ENCODE measurements around the gene CNKSR1.

Gene CNKSR1

DNA sequence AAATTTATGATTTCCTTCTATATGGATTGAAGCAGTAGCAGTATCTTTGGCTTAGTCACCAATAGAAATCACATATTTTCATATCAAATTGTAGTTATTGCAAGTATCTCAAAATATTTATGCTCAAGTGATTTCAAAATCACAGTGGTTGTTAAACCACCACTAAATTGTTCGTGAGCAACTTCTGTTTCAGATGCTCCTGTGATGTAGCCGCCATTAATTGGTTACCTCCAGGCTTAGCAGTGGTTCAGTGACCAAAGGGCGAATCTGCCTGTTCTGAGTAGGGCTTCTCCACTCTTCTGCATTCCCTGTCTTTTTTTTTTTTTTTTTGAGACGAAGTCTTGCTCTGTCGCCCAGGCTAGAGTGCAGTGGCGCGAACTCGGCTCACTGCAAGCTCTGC is 1.9 kb upstream of the CNKSR1 start:
- Histone ChIP-seq H4K20me1 (ENCODE audit: insufficient read depth, low read length) (no peaks in the 10 kb centered on the region), H3K27me3 (ENCODE audit: insufficient read depth, low read length) (no peaks in the 10 kb centered on the region), H3K9ac (ENCODE audit: low read length) (no peak overlapping the region), H3K4me2 (ENCODE audit: low read length) (no peak overlapping the region), H3K9me3 (ENCODE audit: low read length) (no peaks in the 10 kb centered on the region), H2AFZ (ENCODE audit: low read length) (no peak overlapping the region), H3K9me2 (ENCODE audit: low read depth, low read length) (no peaks in the 10 kb centered on the region), H3K4me1 (ENCODE audit: insufficient read depth, low read length, severe bottlenecking) (peaks cover 15% of the 10 kb centered on the region), H3K79me2 (ENCODE audit: insufficient read depth, low read length) (no peaks in the 10 kb centered on the region), H3K27ac (ENCODE audit: low read depth, low read length, poor library complexity, severe bottlenecking) (no peak overlapping the region), H3F3A (ENCODE audit: insufficient read depth, low read length) (no peaks in the 10 kb centered on the region), H3K4me3 (ENCODE audit: low read depth, low read length, poor library complexity, severe bottlenecking) (no peak overlapping the region), H3K36me3 (ENCODE audit: insufficient read depth, low read length) (peaks cover 9% of the 10 kb centered on the region)
- TF ChIP-seq, protein P1, sequence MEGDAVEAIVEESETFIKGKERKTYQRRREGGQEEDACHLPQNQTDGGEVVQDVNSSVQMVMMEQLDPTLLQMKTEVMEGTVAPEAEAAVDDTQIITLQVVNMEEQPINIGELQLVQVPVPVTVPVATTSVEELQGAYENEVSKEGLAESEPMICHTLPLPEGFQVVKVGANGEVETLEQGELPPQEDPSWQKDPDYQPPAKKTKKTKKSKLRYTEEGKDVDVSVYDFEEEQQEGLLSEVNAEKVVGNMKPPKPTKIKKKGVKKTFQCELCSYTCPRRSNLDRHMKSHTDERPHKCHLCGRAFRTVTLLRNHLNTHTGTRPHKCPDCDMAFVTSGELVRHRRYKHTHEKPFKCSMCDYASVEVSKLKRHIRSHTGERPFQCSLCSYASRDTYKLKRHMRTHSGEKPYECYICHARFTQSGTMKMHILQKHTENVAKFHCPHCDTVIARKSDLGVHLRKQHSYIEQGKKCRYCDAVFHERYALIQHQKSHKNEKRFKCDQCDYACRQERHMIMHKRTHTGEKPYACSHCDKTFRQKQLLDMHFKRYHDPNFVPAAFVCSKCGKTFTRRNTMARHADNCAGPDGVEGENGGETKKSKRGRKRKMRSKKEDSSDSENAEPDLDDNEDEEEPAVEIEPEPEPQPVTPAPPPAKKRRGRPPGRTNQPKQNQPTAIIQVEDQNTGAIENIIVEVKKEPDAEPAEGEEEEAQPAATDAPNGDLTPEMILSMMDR (IDR thresholded peaks at IDR 0.05; ENCODE audit: low read length) = no peak
- no peak for TF ChIP-seq EZH2 (IDR thresholded peaks at IDR 0.05; ENCODE audit: borderline replicate concordance, low read length)

DNA sequence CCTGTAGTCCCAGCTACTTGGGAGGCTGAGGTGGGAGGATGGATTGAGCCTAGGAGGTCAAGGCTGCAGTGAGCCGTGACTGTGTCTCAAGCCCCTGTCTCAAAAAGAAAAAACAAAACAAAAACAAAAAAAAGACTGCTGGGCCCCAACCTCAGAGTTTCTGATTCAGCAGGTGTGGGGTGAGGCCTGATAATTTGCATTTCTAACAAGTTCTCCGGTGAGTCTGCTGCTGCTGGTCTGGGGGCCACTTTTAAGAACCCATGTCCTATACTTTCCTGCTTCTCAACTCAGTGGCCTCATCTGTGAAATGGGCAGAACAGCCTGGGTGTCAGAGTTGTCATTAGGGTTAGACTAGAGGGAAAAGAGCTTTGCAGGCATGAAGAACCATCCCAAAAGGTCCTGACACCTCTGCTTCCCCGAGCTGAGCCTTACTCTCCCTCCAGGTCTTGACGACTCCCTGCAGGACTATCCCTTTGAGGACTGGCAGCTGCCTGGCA is 2.8 kb downstream of the CNKSR1 start:
- H3K4me3 ChIP-seq (ENCODE audit: low read depth, low read length, poor library complexity, severe bottlenecking) = no peak overlapping the region
- no peak overlapping the region for H3K9ac ChIP-seq (ENCODE audit: low read length)
- H3K4me2 ChIP-seq (ENCODE audit: low read length) = no peak overlapping the region
- no peaks in the 10 kb centered on the region for H3K9me3 ChIP-seq (ENCODE audit: low read length)
- H4K20me1 ChIP-seq (ENCODE audit: insufficient read depth, low read length) = no peaks in the 10 kb centered on the region
- no peak overlapping the region for H3K27ac ChIP-seq (ENCODE audit: low read depth, low read length, poor library complexity, severe bottlenecking)
- H2AFZ ChIP-seq (ENCODE audit: low read length) = no peak overlapping the region
- H3K4me1 ChIP-seq (ENCODE audit: insufficient read depth, low read length, severe bottlenecking) = peaks cover 6% of the 10 kb centered on the region
- no peaks in the 10 kb centered on the region for H3K9me2 ChIP-seq (ENCODE audit: low read depth, low read length)
- H3K36me3 ChIP-seq (ENCODE audit: insufficient read depth, low read length) = no peaks in the 10 kb centered on the region
- H3K79me2 ChIP-seq (ENCODE audit: insufficient read depth, low read length) = no peaks in the 10 kb centered on the region
- H3K27me3 ChIP-seq (ENCODE audit: insufficient read depth, low read length) = no peaks in the 10 kb centered on the region
- no peaks in the 10 kb centered on the region for H3F3A ChIP-seq (ENCODE audit: insufficient read depth, low read length)
- TF ChIP-seq, protein P1 (IDR thresholded peaks at IDR 0.05; ENCODE audit: low read length) = no peak
- TF ChIP-seq EZH2 (IDR thresholded peaks at IDR 0.05; ENCODE audit: borderline replicate concordance, low read length) = no peak

DNA sequence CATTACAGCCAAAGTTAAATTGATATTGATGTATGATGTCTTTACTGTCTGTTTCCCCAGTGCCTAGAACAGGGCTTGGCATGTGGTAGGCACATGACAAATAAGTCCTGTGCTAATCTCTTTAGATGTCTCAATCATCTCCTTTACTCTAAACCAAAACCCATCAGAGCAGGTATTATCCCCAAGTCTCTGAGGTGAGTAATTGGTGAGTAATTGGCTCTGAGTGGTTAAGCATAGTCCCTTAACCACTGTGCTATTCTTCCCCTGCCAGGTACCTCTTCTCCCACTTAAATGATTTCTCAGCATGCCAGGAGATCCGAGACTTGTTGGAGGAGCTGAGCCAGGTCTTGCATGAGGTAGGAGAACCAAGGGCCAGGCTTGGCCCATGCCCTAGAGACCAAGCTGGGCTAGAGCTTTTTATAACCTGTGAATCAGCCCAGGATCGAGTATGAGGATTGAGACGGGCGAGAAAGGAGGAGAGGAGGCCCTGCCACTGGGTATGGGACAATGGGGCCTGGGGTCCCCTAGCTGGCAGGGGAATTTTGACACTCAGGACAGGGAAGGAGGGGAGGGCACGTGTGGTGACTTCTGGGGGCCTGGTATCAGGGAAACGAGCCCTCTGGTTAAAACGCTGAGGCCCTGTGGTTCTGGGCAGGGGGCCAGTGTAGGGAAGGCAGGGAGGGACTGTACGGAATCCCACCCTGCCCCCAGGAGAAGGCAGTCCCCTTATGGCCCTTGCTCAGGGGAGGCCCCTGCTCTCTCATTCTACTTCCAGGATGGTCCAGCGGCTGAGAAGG is 4.5 kb downstream of the CNKSR1 start:
- no peaks in the 10 kb centered on the region for H3F3A ChIP-seq (ENCODE audit: insufficient read depth, low read length)
- TF ChIP-seq EZH2 (IDR thresholded peaks at IDR 0.05; ENCODE audit: borderline replicate concordance, low read length) = no peak
- TF ChIP-seq, protein P1 (IDR thresholded peaks at IDR 0.05; ENCODE audit: low read length) = no peak
- H3K27me3 ChIP-seq (ENCODE audit: insufficient read depth, low read length) = 0 out of 2 replicates have a peak, but pooled peaks cover 3% of the 10 kb centered on the region
- no peak overlapping the region for H3K9ac ChIP-seq (ENCODE audit: low read length)
- H3K27ac ChIP-seq (ENCODE audit: low read depth, low read length, poor library complexity, severe bottlenecking) = no peak overlapping the region
- H2AFZ ChIP-seq (ENCODE audit: low read length) = no peak overlapping the region
- H3K79me2 ChIP-seq (ENCODE audit: insufficient read depth, low read length) = no peaks in the 10 kb centered on the region
- peaks cover 6% of the 10 kb centered on the region for H3K4me1 ChIP-seq (ENCODE audit: insufficient read depth, low read length, severe bottlenecking)
- no peaks in the 10 kb centered on the region for H3K9me2 ChIP-seq (ENCODE audit: low read depth, low read length)
- no peak overlapping the region for H3K4me3 ChIP-seq (ENCODE audit: low read depth, low read length, poor library complexity, severe bottlenecking)
- H3K4me2 ChIP-seq (ENCODE audit: low read length) = no peak overlapping the region
- no peaks in the 10 kb centered on the region for H4K20me1 ChIP-seq (ENCODE audit: insufficient read depth, low read length)
- H3K36me3 ChIP-seq (ENCODE audit: insufficient read depth, low read length) = no peaks in the 10 kb centered on the region
- no peaks in the 10 kb centered on the region for H3K9me3 ChIP-seq (ENCODE audit: low read length)
